WTC11 (cell line): ENCODE measurements around the gene S1PR3. TPM values are rescaled to one million over a fixed set of nuclear protein-coding genes. Genes with fewer than 3 reads are reported as not detected.

ENCODE experiments used
- ATAC-seq: fragments of 200-7000 bp; cut with Tn5 transposase; 2 replicates; pipeline ENCODE4 v1.10.0; 2021; ENCODE audit warnings: mild to moderate bottlenecking, moderate library complexity
- CTCF ChIA-PET: fragments of 300-600 bp; sonication (Branson Sonifier 250); formaldehyde crosslinking; loops from one replicate; lab custom pipeline; 2021; ENCODE audit warnings: antibody characterized with exemption; lab: Charles Lee
- POLR2A ChIA-PET: fragments of 350-600 bp; sonication (Branson Sonifier 250); formaldehyde crosslinking; loops from one replicate; lab custom pipeline; 2021; ENCODE audit warnings: antibody characterized with exemption; lab: Charles Lee
- DNase-seq: peaks from one replicate; pipeline ENCODE4 v3.0.0; 2021; ENCODE audit warnings: low spot score
- H3K27ac Mint-ChIP-seq: 2 replicates; pipeline ENCODE4 v1.8.0; 2021; ENCODE audit warnings: mixed read lengths
- H3K27me3 Mint-ChIP-seq: 2 replicates; pipeline ENCODE4 v1.8.0; 2021; ENCODE audit warnings: low read depth, mild to moderate bottlenecking, moderate library complexity, mixed read lengths
- H3K36me3 Mint-ChIP-seq: 2 replicates; pipeline ENCODE4 v1.8.0; 2021; ENCODE audit warnings: mixed read lengths
- H3K4me1 Mint-ChIP-seq: 2 replicates; pipeline ENCODE4 v1.8.0; 2022; ENCODE audit warnings: mixed read lengths
- H3K4me3 Mint-ChIP-seq: 2 replicates; pipeline ENCODE4 v1.8.0; 2021; ENCODE audit warnings: mild to moderate bottlenecking, moderate library complexity, mixed read lengths
- H3K9me3 Mint-ChIP-seq: 2 replicates; pipeline ENCODE4 v1.8.0; 2021; ENCODE audit warnings: mixed read lengths
- ATF1 ChIP-seq: sonication (generic); formaldehyde crosslinking; IDR thresholded peaks from 2 replicates; pipeline ENCODE4 v1.8.1; 2023; ENCODE audit warnings: mild to moderate bottlenecking, moderate library complexity, missing genetic modification reagents
- CREM ChIP-seq: sonication (generic); formaldehyde crosslinking; IDR thresholded peaks from 2 replicates; pipeline ENCODE4 v1.8.1; 2022; ENCODE audit warnings: mild to moderate bottlenecking, missing genetic modification reagents, moderate library complexity
- FOXK1 ChIP-seq: sonication (generic); formaldehyde crosslinking; IDR thresholded peaks from 2 replicates; pipeline ENCODE4 v1.8.0; 2022; ENCODE audit warnings: mild to moderate bottlenecking, moderate library complexity, missing genetic modification reagents
- GRHL2 ChIP-seq: fragments of 250-450 bp; sonication (Bioruptor Pico); IDR thresholded peaks from 2 replicates; pipeline ENCODE4 v1.8.0; 2022; ENCODE audit warnings: mild to moderate bottlenecking, moderate library complexity; ENCODE audit not compliant: insufficient replicate concordance, severe bottlenecking
- JUN ChIP-seq: sonication (generic); formaldehyde crosslinking; IDR thresholded peaks from 2 replicates; pipeline ENCODE4 v1.8.0; 2023; ENCODE audit warnings: mild to moderate bottlenecking, missing genetic modification reagents
- KAT7 ChIP-seq: sonication (generic); formaldehyde crosslinking; IDR thresholded peaks from 2 replicates; pipeline ENCODE4 v1.8.1; 2023; ENCODE audit warnings: missing genetic modification reagents, mild to moderate bottlenecking, borderline replicate concordance
- NFYB ChIP-seq: sonication (generic); formaldehyde crosslinking; conservative IDR thresholded peaks from 2 replicates; pipeline ENCODE4 v1.8.0; 2022; ENCODE audit warnings: low read depth, missing genetic modification reagents
- RORB ChIP-seq: fragments of 250-450 bp; sonication (Bioruptor Pico); IDR thresholded peaks from 2 replicates; pipeline ENCODE4 v1.9.0; 2021; ENCODE audit warnings: mild to moderate bottlenecking
- SMAD3 ChIP-seq: sonication (generic); formaldehyde crosslinking; IDR thresholded peaks from 2 replicates; pipeline ENCODE4 v1.8.0; 2022; ENCODE audit warnings: missing genetic modification reagents, mild to moderate bottlenecking, borderline replicate concordance
- TCF7 ChIP-seq: sonication (generic); formaldehyde crosslinking; IDR thresholded peaks from 2 replicates; pipeline ENCODE4 v1.8.0; 2022; ENCODE audit warnings: mild to moderate bottlenecking, low read depth, missing genetic modification reagents, moderate library complexity
- TEAD4 ChIP-seq: sonication (generic); formaldehyde crosslinking; IDR thresholded peaks from 2 replicates; pipeline ENCODE4 v1.8.0; 2022; ENCODE audit warnings: mild to moderate bottlenecking, missing genetic modification reagents
- ZNF219 ChIP-seq: sonication (generic); formaldehyde crosslinking; IDR thresholded peaks from 2 replicates; pipeline ENCODE4 v1.8.0; 2023; ENCODE audit warnings: missing genetic modification reagents, mild to moderate bottlenecking, borderline replicate concordance
- ZNF317 ChIP-seq: sonication (generic); formaldehyde crosslinking; IDR thresholded peaks from 2 replicates; pipeline ENCODE4 v1.8.1; 2023; ENCODE audit warnings: low read depth, mild to moderate bottlenecking, moderate library complexity, missing genetic modification reagents, borderline replicate concordance
- total RNA-seq: library from RNA; stranded (reverse); gene quantifications from 3 replicates; pipeline ENCODE4 v1.2.3, GENCODE V29; 2021
- TF ChIP-seq, protein P1 (sequence below): sonication (generic); formaldehyde crosslinking; IDR thresholded peaks from 2 replicates; pipeline ENCODE4 v1.8.1; 2023; ENCODE audit warnings: mild to moderate bottlenecking, missing genetic modification reagents, borderline replicate concordance
- TF ChIP-seq, protein P2 (sequence below): sonication (generic); formaldehyde crosslinking; conservative IDR thresholded peaks from 2 replicates; pipeline ENCODE4 v1.8.1; 2023; ENCODE audit warnings: mild to moderate bottlenecking, low read depth, missing genetic modification reagents, moderate library complexity
- TF ChIP-seq, protein P3 (sequence below): fragments of 250-450 bp; sonication (Bioruptor Pico); IDR thresholded peaks from 2 replicates; pipeline ENCODE4 v1.9.0; 2021; ENCODE audit warnings: mild to moderate bottlenecking
- TF ChIP-seq, protein P4 (sequence below): sonication (generic); formaldehyde crosslinking; conservative IDR thresholded peaks from 2 replicates; pipeline ENCODE4 v1.8.1; 2022; ENCODE audit warnings: mild to moderate bottlenecking, missing genetic modification reagents
- TF ChIP-seq, protein P5 (sequence below): sonication (generic); formaldehyde crosslinking; IDR thresholded peaks from 2 replicates; pipeline ENCODE4 v1.8.1; 2023; ENCODE audit warnings: mild to moderate bottlenecking, moderate library complexity, missing genetic modification reagents
- TF ChIP-seq, protein P6 (sequence below): sonication (generic); formaldehyde crosslinking; IDR thresholded peaks from 2 replicates; pipeline ENCODE4 v1.8.1; 2023; ENCODE audit warnings: mild to moderate bottlenecking, missing genetic modification reagents

Gene S1PR3
- total RNA-seq, 1 experiment from 2014 or later: 7.1 TPM

DNA sequence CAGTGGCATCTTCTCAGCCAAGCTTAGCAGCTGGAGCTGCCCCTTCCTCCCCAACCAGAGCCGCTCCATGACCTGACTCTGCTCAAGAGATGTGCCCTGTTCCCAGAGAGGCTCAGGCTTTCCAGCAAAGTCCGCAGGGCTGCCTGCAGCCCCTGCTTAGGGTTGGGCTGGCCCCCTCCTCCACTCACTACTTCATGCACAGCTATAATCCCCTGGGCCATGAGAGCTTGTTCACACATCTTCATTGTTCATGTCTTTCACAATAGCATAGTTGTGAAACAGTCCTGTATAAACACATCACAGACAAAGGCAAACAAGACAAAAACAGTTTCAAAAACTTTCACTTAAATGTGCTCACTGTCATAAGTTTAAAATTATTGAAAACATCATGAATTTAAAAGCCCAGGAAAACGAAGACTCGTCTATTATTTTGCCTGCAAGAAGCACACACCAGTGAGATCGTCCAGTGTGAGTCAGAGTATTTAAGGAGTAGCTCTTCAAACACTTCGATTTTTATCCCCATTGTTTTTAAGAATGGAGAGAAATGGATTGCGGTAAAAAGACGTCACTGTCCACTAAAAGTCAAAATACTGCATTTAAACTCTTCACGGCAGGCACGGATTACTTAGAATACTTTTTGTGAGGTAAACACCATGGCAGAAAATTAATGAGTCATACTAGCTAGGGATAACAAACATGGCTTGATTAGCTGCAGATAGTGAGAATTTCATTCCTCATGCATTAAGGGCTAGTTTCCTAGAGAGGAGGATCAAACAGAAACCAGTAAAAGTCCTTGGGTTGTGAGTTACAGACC is 40.7 kb upstream of the S1PR3 start (continued):
- TF ChIP-seq, protein P1, sequence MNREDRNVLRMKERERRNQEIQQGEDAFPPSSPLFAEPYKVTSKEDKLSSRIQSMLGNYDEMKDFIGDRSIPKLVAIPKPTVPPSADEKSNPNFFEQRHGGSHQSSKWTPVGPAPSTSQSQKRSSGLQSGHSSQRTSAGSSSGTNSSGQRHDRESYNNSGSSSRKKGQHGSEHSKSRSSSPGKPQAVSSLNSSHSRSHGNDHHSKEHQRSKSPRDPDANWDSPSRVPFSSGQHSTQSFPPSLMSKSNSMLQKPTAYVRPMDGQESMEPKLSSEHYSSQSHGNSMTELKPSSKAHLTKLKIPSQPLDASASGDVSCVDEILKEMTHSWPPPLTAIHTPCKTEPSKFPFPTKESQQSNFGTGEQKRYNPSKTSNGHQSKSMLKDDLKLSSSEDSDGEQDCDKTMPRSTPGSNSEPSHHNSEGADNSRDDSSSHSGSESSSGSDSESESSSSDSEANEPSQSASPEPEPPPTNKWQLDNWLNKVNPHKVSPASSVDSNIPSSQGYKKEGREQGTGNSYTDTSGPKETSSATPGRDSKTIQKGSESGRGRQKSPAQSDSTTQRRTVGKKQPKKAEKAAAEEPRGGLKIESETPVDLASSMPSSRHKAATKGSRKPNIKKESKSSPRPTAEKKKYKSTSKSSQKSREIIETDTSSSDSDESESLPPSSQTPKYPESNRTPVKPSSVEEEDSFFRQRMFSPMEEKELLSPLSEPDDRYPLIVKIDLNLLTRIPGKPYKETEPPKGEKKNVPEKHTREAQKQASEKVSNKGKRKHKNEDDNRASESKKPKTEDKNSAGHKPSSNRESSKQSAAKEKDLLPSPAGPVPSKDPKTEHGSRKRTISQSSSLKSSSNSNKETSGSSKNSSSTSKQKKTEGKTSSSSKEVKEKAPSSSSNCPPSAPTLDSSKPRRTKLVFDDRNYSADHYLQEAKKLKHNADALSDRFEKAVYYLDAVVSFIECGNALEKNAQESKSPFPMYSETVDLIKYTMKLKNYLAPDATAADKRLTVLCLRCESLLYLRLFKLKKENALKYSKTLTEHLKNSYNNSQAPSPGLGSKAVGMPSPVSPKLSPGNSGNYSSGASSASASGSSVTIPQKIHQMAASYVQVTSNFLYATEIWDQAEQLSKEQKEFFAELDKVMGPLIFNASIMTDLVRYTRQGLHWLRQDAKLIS (CRISPR knock-in tag): no peak
- TF ChIP-seq NFYB (CRISPR knock-in tag): no peak
- no peak for TF ChIP-seq JUN (CRISPR knock-in tag)
- TF ChIP-seq CREM: no peak
- TF ChIP-seq ZNF219 (CRISPR knock-in tag): no peak
- TF ChIP-seq ATF1: no peak
- TF ChIP-seq, protein P2, sequence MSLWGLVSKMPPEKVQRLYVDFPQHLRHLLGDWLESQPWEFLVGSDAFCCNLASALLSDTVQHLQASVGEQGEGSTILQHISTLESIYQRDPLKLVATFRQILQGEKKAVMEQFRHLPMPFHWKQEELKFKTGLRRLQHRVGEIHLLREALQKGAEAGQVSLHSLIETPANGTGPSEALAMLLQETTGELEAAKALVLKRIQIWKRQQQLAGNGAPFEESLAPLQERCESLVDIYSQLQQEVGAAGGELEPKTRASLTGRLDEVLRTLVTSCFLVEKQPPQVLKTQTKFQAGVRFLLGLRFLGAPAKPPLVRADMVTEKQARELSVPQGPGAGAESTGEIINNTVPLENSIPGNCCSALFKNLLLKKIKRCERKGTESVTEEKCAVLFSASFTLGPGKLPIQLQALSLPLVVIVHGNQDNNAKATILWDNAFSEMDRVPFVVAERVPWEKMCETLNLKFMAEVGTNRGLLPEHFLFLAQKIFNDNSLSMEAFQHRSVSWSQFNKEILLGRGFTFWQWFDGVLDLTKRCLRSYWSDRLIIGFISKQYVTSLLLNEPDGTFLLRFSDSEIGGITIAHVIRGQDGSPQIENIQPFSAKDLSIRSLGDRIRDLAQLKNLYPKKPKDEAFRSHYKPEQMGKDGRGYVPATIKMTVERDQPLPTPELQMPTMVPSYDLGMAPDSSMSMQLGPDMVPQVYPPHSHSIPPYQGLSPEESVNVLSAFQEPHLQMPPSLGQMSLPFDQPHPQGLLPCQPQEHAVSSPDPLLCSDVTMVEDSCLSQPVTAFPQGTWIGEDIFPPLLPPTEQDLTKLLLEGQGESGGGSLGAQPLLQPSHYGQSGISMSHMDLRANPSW (CRISPR knock-in tag): no peak
- TF ChIP-seq, protein P3, sequence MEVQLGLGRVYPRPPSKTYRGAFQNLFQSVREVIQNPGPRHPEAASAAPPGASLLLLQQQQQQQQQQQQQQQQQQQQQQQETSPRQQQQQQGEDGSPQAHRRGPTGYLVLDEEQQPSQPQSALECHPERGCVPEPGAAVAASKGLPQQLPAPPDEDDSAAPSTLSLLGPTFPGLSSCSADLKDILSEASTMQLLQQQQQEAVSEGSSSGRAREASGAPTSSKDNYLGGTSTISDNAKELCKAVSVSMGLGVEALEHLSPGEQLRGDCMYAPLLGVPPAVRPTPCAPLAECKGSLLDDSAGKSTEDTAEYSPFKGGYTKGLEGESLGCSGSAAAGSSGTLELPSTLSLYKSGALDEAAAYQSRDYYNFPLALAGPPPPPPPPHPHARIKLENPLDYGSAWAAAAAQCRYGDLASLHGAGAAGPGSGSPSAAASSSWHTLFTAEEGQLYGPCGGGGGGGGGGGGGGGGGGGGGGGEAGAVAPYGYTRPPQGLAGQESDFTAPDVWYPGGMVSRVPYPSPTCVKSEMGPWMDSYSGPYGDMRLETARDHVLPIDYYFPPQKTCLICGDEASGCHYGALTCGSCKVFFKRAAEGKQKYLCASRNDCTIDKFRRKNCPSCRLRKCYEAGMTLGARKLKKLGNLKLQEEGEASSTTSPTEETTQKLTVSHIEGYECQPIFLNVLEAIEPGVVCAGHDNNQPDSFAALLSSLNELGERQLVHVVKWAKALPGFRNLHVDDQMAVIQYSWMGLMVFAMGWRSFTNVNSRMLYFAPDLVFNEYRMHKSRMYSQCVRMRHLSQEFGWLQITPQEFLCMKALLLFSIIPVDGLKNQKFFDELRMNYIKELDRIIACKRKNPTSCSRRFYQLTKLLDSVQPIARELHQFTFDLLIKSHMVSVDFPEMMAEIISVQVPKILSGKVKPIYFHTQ (CRISPR knock-in tag): no peak
- TF ChIP-seq, protein P4, sequence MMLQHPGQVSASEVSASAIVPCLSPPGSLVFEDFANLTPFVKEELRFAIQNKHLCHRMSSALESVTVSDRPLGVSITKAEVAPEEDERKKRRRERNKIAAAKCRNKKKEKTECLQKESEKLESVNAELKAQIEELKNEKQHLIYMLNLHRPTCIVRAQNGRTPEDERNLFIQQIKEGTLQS (CRISPR knock-in tag): no peak

DNA sequence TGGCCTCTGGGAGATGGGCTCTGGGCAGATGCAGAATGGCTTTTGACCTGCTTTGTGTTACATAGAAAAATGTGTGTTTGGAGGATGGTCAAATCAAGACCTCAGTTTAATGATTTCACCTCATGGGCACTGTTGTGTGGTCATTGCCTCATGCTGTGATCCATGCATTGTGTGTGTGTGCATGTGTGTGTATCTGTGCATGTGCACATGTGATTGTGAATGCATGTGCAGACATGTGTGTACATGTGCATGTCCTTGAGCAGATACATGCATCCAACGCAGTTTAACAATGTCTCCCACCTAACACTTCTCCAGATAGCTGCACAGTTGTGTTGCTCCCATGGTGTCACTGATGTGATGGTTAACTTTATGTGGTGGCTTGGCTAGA is 40.1 kb upstream of the S1PR3 start:
- Mint-ChIP-seq H3K27ac (no peak overlapping the region), H3K4me3 (no peak overlapping the region), H3K9me3 (peaks cover 11% of the 10 kb centered on the region), H3K36me3 (no peaks in the 10 kb centered on the region), H3K27me3 (no peaks in the 10 kb centered on the region), H3K4me1 (peaks cover 13% of the 10 kb centered on the region)
- ATAC-seq (no peak), DNase-seq (no peak)
- ChIA-PET CTCF (interaction anchor here (0.8 kb wide), 1 partner anchor 272 kb away, joined by 4 read pairs; no protein-coding TSS in a partner anchor), POLR2A (no interaction called here)
- TF ChIP-seq SMAD3 (CRISPR knock-in tag): no peak
- TF ChIP-seq TEAD4 (CRISPR knock-in tag): no peak
- TF ChIP-seq, protein P5, sequence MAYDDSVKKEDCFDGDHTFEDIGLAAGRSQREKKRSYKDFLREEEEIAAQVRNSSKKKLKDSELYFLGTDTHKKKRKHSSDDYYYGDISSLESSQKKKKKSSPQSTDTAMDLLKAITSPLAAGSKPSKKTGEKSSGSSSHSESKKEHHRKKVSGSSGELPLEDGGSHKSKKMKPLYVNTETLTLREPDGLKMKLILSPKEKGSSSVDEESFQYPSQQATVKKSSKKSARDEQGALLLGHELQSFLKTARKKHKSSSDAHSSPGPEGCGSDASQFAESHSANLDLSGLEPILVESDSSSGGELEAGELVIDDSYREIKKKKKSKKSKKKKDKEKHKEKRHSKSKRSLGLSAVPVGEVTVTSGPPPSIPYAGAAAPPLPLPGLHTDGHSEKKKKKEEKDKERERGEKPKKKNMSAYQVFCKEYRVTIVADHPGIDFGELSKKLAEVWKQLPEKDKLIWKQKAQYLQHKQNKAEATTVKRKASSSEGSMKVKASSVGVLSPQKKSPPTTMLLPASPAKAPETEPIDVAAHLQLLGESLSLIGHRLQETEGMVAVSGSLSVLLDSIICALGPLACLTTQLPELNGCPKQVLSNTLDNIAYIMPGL (CRISPR knock-in tag): no peak
- TF ChIP-seq, protein P6, sequence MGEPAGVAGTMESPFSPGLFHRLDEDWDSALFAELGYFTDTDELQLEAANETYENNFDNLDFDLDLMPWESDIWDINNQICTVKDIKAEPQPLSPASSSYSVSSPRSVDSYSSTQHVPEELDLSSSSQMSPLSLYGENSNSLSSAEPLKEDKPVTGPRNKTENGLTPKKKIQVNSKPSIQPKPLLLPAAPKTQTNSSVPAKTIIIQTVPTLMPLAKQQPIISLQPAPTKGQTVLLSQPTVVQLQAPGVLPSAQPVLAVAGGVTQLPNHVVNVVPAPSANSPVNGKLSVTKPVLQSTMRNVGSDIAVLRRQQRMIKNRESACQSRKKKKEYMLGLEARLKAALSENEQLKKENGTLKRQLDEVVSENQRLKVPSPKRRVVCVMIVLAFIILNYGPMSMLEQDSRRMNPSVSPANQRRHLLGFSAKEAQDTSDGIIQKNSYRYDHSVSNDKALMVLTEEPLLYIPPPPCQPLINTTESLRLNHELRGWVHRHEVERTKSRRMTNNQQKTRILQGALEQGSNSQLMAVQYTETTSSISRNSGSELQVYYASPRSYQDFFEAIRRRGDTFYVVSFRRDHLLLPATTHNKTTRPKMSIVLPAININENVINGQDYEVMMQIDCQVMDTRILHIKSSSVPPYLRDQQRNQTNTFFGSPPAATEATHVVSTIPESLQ (CRISPR knock-in tag): no peak
- TF ChIP-seq KAT7 (CRISPR knock-in tag): no peak
- TF ChIP-seq FOXK1: no peak
- no peak for TF ChIP-seq RORB
- TF ChIP-seq GRHL2 (CRISPR knock-in tag): no peak
- TF ChIP-seq ZNF317: no peak
- no peak for TF ChIP-seq TCF7 (CRISPR knock-in tag)
